Stimulated activated naive CD8-positive, alpha-beta T cell treated with anti-CD3 and anti-CD28 coated beads, Interleukin-15, Interleukin-2, amounts not matched to agents 100 U/mL and 50 U/mL, for 24 hours (primary cell): ENCODE data around the gene HIVEP3.

Experiments used
- ATAC-seq: fragments of 150-1000 bp; cut with Tn5 transposase; one replicate; pipeline ENCODE4 v1.10.0; 2021
- DNase-seq: peaks from one replicate; pipeline ENCODE4 v3.0.0; 2021

Gene HIVEP3

GRCh38 chr1:41682845-41683625 lies 235.7 kb downstream of the HIVEP3 start:
- ATAC-seq (peak; percentile 21), DNase-seq (no peak)

DNA sequence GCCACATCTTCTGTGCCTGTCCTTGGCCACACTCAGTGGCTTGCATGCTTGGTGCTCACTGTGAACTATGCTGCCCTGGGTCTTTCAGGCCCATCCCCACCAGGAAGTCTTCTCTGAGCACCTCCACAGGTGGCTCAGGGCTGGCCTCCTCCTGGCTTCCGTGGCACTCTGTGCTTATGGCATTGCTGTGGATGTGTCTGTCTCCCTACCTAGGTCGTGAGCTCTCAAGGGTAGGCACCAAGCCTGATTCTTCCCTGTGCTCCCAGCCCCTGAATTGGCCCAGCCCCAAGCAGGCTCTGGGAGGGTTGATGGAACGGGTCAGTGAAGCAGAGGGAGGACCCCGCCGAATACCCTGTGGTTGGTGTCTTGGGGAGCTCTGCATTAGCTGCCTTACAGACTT lies 236.6 kb downstream of the HIVEP3 start:
- DNase-seq = no peak
- ATAC-seq = no peak

- no peak for ATAC-seq
- no peak for DNase-seq
Observed at GRCh38 chr1:41681331-41682098, 237.2 kb downstream of the HIVEP3 start.

DNA sequence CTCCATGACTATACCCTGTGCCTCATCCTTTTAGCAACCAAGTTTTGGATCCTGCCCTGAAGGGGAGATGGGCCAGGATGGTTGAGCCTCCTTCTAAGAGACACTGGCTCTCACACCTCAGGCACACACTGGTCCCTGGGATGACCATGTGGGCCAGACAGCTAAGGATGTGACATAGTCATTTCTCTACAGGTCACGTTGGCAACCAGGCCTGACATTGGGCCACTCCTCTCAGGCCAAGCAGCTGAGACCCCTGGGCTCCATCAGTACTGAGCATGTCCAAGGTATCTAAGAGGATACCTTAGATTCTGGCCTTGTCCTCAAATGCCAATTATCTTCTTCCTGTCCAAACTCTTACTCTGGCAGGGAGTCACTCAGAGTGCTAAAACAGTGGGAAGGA lies 238.7 kb downstream of the HIVEP3 start:
- DNase-seq = no peak
- ATAC-seq = no peak

GRCh38 chr1:41679531-41679930 lies 239.2 kb downstream of the HIVEP3 start:
- DNase-seq (no peak), ATAC-seq (no peak)

DNA sequence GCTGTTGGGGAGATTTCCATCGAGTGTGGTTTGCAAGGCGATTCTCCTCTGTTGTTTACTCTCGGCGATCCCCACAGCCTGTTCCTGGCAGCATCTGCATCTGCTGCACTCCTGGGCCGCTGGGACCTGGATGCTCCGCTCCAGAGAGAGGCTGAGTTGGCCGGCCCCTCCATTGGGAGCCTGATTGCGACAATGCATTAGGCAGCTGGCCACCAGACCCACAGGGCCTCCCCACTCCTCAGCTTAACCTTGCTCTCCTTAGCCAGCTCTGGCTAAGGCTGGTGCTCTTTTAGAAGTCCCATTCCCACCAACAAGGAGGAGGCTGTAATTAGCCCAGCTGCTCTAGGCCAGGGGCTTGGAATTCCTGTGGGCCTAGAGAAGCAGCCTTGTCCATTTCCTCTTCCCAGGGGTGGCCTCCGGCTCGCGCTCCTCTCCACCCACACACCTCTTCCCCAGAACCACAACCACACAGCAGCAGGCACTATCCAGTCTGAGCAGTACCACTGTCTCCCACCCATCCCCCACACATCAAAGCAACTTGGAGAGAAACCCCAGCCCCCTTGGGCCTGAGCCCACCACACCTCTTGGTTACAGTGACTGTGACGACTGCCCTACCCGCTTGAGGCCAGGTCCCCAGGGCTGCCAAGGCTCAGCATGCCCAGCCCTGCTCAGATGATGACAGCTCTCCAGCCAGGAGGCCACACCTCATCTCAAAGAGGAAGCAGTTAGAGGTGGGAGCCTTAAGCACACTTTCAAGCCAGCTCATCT lies 240.4 kb downstream of the HIVEP3 start:
- DNase-seq (no peak), ATAC-seq (peak; percentile 42)

GRCh38 chr1:41677620-41678019 lies 241.1 kb downstream of the HIVEP3 start:
- DNase-seq (no peak), ATAC-seq (no peak)

GRCh38 chr1:41675401-41675800 lies 243.3 kb downstream of the HIVEP3 start:
- DNase-seq = no peak
- no peak for ATAC-seq

GRCh38 chr1:41674522-41674921 lies 244.2 kb downstream of the HIVEP3 start:
- ATAC-seq = no peak
- no peak for DNase-seq

DNA sequence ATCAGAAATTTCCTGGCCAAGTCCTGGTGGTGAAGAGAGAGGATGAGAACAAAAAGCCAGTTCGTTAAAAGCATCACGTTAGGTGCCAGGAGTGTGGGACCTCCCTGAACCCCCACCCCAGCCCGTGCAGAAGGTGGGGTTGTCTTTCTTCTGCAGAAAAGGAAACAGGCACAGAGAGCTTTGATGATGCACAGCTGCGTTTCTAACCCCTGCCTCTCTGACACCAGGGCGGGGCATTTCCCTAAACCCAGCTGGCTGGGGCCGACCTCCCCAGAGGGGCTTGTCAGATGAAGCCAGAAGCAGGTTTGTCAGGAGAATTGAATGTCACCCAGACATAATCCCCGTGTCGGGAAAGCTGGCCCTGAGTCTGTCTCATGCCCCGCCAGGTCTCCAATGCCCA lies 244.9 kb downstream of the HIVEP3 start:
- peak; percentile 33 for ATAC-seq
- peak; percentile 51 for DNase-seq

GRCh38 chr1:41673378-41673777 lies 245.3 kb downstream of the HIVEP3 start:
- peak; percentile 53 for ATAC-seq
- peak; percentile 57 for DNase-seq

- no peak for DNase-seq
Observed at GRCh38 chr1:41672641-41673361, 245.9 kb downstream of the HIVEP3 start.

GRCh38 chr1:41672173-41672572 lies 246.5 kb downstream of the HIVEP3 start:
- no peak for ATAC-seq
- no peak for DNase-seq

More at GRCh38 chr1:41672641-41673361, 245.9 kb downstream of the HIVEP3 start:
- ATAC-seq = no peak

DNA sequence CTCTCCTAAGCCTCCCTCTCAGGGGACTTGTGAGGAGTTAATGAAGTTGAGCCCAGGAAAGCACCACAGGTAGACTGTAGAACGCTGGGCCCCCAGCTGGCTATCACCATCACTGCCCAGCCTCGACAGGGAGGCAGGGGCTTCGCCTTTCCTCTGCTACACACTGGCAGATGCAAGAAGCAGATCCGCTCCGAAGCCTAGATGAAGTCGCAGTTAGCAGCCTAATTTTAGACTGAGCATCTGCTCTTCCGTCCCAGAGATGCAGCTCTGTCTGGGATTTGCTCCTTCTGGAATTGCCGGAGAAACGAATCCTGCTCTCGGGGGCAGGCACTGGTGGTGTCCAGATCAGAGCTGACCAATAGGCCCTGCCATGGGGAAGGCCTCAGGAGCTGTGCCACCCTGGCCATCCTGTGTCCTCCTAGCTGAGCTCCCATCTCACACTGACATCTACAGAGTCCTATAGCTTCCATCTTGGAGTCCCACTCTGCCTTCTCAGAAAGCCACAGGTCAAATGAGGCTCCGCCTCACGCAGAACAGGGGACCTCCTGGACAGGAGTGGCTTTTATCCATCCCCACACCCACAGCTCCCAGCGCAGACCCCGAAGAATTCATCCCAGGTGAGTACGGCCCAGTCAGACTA lies 247.5 kb downstream of the HIVEP3 start:
- no peak for ATAC-seq
- no peak for DNase-seq

DNA sequence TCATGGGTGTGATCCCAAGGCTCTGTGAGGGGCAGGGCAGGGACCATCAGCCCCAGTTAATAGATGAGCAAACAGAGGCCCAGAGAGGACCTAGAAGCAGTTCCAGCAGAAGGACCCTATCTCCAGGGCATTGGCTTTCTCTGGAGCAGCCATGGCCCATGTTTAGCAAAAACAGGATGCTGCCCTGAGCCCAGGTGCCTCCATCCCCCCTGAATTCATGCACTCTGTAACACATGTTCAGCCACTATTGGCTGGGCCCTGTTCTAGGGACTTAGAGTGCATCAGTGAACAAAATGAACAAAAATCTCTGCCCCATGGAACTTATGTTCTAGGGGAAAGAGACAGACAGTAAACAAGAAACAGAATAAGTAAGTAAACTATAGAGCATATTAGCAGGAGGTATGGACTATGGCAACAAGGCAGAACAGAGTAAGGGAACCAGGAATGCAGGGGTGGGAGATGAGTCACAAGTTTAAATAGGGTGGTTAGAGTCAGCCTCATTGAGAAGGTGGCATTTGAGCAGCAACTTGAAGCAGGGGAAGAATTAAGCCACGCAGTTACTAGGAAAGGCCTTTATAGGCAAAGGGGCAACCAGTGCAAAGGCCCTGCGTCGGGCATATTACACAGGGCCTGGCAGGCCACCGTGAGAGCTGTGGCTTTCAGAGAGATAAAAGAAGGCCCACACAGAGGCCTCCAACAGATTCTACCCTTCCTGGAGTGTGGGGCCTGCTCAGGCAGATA lies 248.3 kb downstream of the HIVEP3 start:
- ATAC-seq (peak; percentile 80), DNase-seq (peak; percentile 62)

DNA sequence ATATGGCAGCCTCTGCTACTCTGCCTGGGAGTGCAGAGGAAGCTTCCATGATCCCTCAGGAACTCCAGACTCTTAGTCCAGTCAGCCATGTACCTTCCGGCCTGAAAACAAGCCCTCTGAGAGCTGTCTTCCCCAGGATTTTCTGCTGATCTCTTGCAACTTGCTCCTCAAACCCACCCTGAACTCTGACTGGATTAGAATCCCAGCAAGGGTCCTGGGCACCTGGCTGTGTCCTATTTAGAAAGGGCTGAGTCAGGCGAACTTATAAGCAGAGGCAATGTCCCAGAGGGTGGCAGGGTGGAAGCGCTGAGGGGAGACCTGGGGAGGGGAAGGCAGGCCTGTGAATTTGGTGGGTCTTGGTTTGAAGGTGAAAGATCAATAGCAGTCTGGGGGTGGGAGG lies 249.8 kb downstream of the HIVEP3 start:
- no peak for DNase-seq
- ATAC-seq = no peak

GRCh38 chr1:41668054-41668660 lies 250.6 kb downstream of the HIVEP3 start:
- DNase-seq = no peak
- no peak for ATAC-seq

DNA sequence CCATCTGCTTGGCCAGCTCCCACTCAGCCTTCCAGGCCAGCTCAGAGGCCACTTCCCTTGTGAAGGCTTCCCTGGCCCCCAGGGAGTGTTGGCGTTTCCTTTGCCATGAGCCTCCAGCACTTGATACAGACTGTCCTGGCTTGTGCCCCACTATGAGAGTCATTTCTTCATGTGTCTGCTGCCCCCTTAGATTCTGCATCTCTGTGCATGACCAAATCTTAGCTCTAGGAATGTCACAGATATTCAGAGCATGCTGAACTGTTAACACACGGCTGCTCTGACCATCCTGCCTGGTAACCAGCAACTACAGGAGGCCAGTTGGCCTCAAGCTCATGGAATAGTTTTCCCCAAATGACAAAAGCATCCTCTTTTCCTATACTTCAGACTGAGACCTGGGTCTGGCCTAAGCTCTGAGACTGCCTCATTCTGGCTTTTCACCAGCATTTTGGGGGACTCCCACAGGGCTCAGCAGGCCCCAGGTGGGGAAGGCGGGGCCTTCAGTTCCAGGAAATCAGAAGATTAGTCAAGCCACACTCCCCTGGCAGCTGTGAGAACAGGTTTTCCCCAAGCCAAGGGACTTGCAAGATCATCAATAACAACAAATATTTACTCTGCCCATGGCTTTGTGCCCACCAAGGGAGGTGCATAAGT lies 251.6 kb downstream of the HIVEP3 start:
- ATAC-seq (peak; percentile 66), DNase-seq (peak; percentile 80)

DNA sequence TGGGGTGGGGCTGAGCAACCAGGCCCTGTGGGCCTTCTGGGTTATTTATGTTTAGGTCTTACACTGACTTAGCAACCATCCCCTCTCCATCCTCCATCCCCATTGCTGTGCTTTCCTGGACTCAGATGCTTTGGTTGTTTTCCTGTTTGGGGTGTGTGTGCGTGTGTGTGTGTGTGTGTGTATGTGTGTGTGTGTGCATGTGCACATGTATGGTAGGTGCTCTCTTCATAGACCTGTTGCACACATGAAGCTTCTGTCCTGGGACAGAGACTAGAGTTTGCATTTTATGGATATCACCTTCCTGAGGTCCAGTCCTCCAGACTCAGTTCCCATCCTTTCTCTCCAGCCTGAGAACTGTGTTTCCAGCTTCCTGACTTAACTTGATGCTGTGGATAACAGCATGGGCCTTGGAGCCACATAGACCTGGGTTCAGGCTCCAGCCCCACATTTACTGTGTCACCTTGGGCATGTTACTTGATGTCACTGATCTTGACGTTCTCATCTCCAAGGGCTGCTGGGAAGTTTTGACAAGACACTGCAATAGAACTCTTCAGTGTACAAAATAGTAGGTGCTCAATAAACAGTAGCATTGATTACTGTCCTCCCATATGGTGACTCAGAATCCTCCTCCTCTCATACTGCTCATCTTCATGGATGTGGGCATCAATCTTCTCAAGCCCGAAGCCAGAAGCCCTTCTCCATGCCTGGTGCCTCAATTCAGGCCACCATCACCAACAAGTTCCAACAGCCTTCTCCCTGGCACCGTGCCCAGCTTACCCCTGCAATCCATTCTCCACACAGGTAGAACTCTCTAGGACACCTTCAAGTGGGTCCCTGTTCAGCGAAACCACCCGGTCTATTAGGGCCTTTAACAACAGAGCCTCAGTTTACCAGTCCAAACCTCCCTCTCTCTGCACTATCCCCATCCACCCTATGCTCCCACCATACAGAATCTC lies 252.5 kb downstream of the HIVEP3 start:
- no peak for ATAC-seq
- no peak for DNase-seq
